PFSK-1 (cell line): ENCODE results near the gene VPS11.

Experiments
- POLR2AphosphoS5 ChIP-seq: IDR thresholded peaks from 2 replicates; pipeline ENCODE4 v1.6.1; 2012; ENCODE audit warnings: low read depth, mild to moderate bottlenecking, control low read depth, low read length, moderate library complexity
- TAF1 ChIP-seq: IDR thresholded peaks from 2 replicates; pipeline ENCODE4 v1.6.1; 2012; ENCODE audit warnings: low read length, control low read depth, borderline replicate concordance; ENCODE audit not compliant: insufficient read depth

DNA sequence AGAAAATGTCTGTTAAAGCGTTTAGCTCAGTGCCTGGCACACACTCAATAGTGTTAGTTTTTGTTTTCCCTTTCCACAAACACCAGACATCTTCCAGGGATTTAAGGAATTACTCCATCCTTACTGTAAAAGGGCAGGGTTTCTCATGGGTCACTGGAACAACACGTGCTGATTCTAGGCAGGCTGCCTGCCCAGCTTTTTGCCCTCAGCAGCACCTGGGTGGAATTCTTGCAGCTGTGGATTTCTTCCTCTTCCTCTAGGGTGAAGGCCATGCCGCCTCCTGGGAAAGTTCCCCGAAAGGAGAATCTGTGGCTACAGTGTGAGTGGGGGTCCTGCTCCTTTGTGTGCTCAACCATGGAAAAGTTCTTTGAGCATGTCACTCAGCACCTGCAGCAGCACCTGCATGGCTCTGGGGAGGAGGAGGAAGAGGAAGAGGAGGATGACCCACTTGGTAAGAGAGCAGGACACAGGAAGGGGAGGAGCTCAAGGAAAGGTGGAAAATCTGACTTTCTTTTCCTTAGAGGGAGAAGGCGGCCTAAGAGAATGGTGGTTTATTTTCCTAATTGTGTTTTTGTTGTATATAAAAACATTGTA, 59.2 kb downstream of the VPS11 start:
- no peak for TF ChIP-seq TAF1
- TF ChIP-seq POLR2AphosphoS5, result no peak
